RPMI7951 (cell line): ENCODE results near the gene PLCH1. TPM values are rescaled to one million over a fixed set of nuclear protein-coding genes. Genes with fewer than 3 reads are reported as not detected.

Source experiments
- DNase-seq: peaks from one replicate; pipeline ENCODE4 v3.0.0-alpha.2; 2012; ENCODE audit warnings: low read depth
- total RNA-seq: library from RNA; depleted of rRNA; stranded (reverse); fragments of >200 nt; shearing (Covaris generic); gene quantifications from 2 replicates; pipeline ENCODE4 v1.2.3, GENCODE V29; 2014

PLCH1 gene
- total RNA-seq, 1 experiment from 2014 or later = 0.60 TPM

DNA sequence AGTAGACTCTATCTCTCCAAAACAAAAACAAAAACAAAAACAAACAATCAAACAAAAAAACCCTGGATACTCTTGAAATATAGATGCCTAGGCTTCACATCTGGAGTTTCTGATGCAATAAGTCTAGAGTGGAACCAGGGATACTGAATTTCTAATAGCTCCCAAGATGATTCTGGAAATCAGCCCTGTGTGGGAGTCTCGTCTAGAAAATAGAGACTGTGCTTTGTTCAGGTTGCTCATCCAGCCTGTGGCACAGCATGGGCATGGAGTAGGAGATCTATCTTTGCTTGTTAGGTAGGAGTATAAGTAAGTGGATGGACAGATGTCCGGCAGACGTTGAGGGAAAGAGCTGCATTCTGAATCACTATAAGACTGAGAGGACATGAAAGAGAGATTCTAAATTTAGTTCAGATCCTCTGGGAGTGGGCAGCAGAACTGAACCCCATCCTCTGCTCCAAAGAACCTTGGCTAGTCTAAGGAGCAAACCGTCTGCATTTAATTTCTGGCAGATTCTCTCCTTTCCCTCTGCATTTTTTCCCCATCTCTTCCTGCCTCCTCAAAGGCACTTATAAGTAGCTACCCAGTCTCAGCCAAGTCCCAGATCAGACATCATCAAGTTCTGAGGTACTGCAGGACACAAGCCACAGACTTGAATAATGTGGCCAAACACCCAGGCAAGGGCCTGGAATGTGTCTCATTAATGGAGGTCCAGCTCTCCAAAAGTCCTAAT, 358.8 kb downstream of the PLCH1 start:
- DNase-seq = no peak

GRCh38 chr3:155382396-155383042, 362.4 kb downstream of the PLCH1 start:
- DNase-seq = peak; percentile 67

DNA sequence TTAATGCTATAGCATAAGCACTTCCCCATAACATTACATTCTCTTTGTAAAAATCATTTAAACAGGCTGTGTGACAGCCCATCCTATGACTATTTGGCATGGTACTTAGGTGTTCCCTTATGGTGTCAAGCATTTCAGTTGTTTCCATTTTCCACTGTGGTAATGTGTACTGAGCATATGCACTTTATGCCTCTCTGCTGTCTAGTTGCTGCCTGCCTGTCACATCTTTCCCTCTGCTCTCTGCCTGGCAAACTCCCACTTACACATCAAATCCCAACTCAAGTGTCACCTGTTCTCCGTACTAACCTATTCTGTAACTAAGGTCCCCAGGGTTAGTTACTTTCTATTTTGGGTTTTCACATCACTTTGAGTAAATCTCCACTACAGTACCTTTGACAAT, 367.0 kb downstream of the PLCH1 start:
- DNase-seq = no peak

- DNase-seq = no peak
Observed at GRCh38 chr3:155377071-155377470, 367.8 kb downstream of the PLCH1 start.

DNA sequence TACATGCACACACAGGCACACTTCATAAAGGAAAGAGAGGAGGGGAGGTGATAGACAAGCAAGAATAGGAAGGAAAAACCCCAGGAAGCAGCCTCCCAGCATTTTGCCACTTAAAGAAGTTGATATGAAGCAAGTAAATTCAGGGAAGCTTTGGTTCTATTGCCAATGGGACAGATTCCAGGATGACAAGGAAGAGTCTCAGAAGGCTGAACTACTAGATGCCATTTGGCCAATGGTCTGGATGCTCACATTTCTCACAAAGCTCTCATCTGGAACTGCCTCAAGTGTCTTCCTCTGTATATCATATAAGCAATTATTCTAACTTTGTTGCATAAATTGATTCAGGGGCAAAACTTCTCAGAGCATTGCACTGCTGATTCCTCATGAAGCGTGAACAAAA, 372.6 kb downstream of the PLCH1 start:
- DNase-seq = no peak

DNA sequence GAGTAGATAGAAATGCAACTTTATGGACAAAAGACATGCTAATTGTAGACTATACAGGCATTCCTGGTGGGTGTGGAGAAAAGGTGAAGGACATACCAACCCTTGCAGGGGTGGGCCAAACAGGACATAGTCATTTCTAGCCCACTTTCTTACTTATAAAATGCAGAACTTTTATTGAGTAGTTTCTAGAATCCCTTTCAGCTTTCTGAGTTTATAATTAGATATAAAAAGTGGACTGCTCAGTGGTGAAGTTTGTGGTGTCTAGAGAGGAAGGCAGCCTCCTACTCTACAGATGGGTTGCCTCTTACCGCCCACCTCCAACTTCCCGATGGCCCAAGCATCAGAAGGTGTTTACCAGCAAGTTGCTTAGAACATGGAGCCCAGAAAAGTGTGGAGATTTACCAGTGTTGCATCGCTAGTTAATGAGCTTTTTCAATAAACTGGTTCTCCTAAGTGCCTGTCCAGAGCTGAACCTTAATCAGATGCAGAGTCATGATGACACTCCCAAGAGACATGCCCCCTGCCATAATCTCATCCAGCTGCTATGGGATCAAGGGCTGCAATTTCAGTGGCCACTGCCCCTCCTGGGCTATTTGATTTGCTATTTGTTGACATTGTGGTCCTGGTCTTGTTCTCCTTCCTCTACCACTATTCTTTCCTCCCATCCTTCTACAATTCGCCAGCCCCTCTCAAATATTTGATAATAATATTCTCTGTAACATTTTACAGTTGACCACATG, 373.9 kb downstream of the PLCH1 start:
- no peak for DNase-seq

GRCh38 chr3:155370198-155370597, 374.7 kb downstream of the PLCH1 start:
- no peak for DNase-seq

GRCh38 chr3:155369735-155370134, 375.1 kb downstream of the PLCH1 start:
- no peak for DNase-seq

DNA sequence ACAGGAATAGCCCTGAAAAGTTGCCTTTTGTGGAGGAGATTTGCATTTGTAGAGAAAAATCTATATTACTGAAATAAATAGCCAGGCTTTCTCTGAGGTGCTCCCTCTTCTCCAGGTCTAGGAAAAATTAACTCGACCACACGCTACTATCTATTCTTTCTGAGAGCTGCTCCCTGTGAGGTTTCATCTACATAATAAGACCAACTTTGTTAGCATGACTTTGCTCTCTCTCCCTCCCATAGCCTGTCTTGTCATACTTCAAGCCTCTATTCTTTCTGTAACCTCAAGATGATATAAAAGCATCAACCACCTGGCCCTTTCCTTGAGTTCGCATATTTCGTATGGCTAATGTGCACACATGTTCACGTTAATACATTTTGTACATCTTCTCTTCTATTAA, 375.6 kb downstream of the PLCH1 start:
- DNase-seq = no peak

- no peak for DNase-seq
Observed at GRCh38 chr3:155368786-155369185, 376.1 kb downstream of the PLCH1 start.

DNA sequence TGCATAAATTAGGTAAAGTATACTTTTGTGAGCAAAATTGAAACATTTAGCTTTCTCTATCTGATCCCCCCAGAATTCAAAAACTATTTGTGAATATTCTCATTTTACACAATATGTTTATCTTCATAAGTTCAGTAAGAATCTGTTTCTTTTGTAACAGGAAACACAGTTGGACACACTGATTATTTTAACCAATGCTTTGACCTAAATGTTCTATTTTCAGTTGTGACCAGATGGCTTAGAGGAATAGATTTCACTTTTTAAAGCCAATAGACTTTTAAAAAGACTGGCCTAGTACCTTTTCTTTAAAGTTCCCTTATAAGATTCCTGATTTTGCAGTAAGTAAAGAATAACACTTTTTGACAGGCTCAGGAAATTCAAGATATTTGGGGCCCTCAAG, 377.4 kb downstream of the PLCH1 start:
- no peak for DNase-seq

- no peak for DNase-seq
Observed at GRCh38 chr3:155365178-155365783, 379.6 kb downstream of the PLCH1 start.

DNA sequence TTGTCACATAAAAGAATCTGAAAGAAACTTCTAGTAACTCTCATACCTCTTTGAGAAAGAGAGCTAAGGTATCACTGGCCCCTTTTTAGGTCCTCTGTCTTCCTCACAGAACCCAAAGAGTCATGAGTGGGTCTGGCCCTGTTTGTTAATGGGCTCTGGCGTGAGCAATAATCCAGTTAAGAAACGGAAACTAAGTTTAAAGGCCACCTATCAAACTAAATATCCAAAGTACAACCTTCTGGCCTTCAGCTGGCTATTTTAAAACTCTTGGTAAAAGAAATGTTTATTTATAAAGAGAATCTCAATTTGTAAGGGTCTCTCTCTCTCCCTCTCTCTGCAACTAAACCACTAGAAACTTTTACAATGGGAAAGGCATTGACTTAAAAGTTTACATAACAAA, 380.4 kb downstream of the PLCH1 start:
- DNase-seq = no peak

DNA sequence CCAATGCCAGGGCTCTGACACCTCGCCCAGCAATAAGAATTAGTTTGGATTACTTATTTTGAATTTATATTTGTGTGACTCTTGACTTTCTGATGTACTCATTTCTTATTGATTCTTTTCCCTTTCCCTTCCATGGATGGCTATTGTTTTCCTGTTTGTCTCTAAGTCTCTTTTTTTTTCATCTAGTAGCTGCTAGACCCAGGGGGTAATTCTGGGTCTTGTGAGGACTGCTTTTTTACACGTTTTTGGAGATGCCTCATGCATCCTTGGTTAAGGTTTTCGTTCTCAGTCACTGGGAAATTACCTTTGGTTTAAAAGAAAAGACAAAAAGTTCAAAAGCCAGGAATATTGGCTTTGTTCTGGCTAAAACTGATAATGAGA, 381.2 kb downstream of the PLCH1 start:
- no peak for DNase-seq

DNA sequence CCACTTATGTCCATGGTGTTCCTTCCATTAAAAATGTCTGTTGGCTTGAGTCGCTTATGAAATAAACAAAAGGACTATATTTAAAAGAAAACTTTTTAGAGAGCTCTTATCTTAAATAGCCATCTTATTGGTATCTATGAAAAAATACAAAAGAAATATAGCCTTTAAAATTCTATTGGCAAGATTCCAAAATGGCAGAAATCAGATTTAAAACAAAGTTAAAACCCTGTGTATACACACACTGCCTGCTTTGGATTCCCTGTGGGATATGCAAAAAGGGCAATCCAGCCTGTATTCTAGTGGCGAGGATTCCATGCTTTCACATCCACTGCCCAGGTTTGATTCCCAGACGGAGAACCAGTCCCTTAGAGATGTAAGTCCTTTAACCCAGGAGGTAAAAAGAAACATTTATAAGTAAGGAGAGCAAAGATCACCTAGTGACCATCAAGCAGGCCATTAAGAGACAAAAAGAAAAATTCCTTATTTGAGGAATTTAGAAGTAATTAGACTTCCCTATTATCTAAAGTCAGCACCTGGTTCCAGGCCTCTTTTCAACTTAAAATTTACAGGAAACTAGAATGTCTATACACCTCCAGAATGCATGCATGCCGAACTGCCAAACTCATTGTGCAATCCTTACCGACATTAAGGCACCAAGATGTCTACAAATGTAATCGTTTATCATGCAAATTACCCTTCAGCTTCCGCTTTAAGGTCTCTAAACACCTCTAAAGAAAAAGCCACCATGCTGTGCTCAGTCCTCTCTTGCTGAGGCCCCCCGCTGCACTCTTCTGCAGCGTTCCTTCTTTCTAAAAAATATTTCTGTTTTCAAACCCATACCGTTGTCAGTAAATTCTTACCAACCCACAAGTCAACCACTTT, 381.8 kb downstream of the PLCH1 start:
- no peak for DNase-seq

- DNase-seq = no peak
Observed at GRCh38 chr3:155360281-155360680, 384.6 kb downstream of the PLCH1 start.

GRCh38 chr3:155356594-155357370, 388.1 kb downstream of the PLCH1 start:
- DNase-seq = peak; percentile 22

GRCh38 chr3:155354658-155355057, 390.2 kb downstream of the PLCH1 start:
- DNase-seq = no peak

GRCh38 chr3:155352900-155353490, 391.9 kb downstream of the PLCH1 start:
- DNase-seq = peak; percentile 53

GRCh38 chr3:155350571-155350970, 394.3 kb downstream of the PLCH1 start:
- DNase-seq = no peak
